Neural progenitor cell (in vitro differentiated cells): ENCODE results near the gene C12orf57. TPM values are rescaled to one million over a fixed set of nuclear protein-coding genes. Genes with fewer than 3 reads are reported as not detected.
A peak's percentile ranks its signal among the peaks of the same experiment; 100 is the strongest.

Experiments used
- DNase-seq: peaks from one replicate; pipeline ENCODE4 v3.0.0-alpha.2; 2016; ENCODE audit warnings: low spot score
- H2AFZ ChIP-seq: fragments of 200-600 bp; sonication (generic); replicated peaks from 2 replicates; pipeline ENCODE4 v1.6.1; 2016; ENCODE audit warnings: antibody characterized with exemption
- H3F3A ChIP-seq: fragments of 200-600 bp; sonication (generic); 2 replicates; pipeline ENCODE4 v1.6.1; 2016; ENCODE audit warnings: antibody characterized with exemption, low read depth
- H3K27ac ChIP-seq: fragments of 200-600 bp; sonication (generic); 2 replicates; pipeline ENCODE4 v1.5.1; 2016; ENCODE audit warnings: mild to moderate bottlenecking
- H3K27me3 ChIP-seq: fragments of 200-600 bp; sonication (generic); 2 replicates; pipeline ENCODE4 v1.6.1; 2016; ENCODE audit warnings: mild to moderate bottlenecking, moderate library complexity
- H3K36me3 ChIP-seq: fragments of 200-600 bp; sonication (generic); 2 replicates; pipeline ENCODE4 v1.5.1; 2016
- H3K4me1 ChIP-seq: fragments of 200-600 bp; sonication (generic); 2 replicates; pipeline ENCODE4 v1.6.1; 2016; ENCODE audit warnings: mixed run types
- H3K4me2 ChIP-seq: fragments of 200-600 bp; sonication (generic); 2 replicates; pipeline ENCODE4 v1.6.1; 2016
- H3K4me3 ChIP-seq: fragments of 200-600 bp; sonication (generic); 2 replicates; pipeline ENCODE4 v1.5.1; 2016
- H3K79me2 ChIP-seq: fragments of 200-600 bp; sonication (generic); 2 replicates; pipeline ENCODE4 v1.6.1; 2016; ENCODE audit warnings: low read depth
- H3K9ac ChIP-seq: fragments of 200-600 bp; sonication (generic); 2 replicates; pipeline ENCODE4 v1.6.1; 2016
- H3K9me3 ChIP-seq: fragments of 200-600 bp; sonication (generic); 2 replicates; pipeline ENCODE4 v1.5.1; 2016; ENCODE audit warnings: low read depth
- H4K20me1 ChIP-seq: fragments of 200-600 bp; sonication (generic); 2 replicates; pipeline ENCODE4 v1.6.1; 2016; ENCODE audit warnings: low read depth
- H3K27ac Mint-ChIP-seq: 3 replicates; pipeline ENCODE4 v1.8.0; 2021; ENCODE audit warnings: mixed read lengths
- H3K27me3 Mint-ChIP-seq: 2 replicates; pipeline ENCODE4 v1.8.0; 2022; ENCODE audit warnings: low read depth, mild to moderate bottlenecking, inconsistent platforms, moderate library complexity, mixed read lengths; ENCODE audit not compliant: insufficient read depth
- H3K36me3 Mint-ChIP-seq: 3 replicates; pipeline ENCODE4 v1.8.0; 2021; ENCODE audit warnings: mixed read lengths
- H3K4me1 Mint-ChIP-seq: 3 replicates; pipeline ENCODE4 v1.8.0; 2021; ENCODE audit warnings: mixed read lengths
- H3K4me3 Mint-ChIP-seq: 3 replicates; pipeline ENCODE4 v1.8.0; 2021; ENCODE audit warnings: mild to moderate bottlenecking, moderate library complexity, mixed read lengths
- H3K9me3 Mint-ChIP-seq: 3 replicates; pipeline ENCODE4 v1.8.0; 2020; ENCODE audit warnings: mixed read lengths
- EZH2 ChIP-seq: fragments of 200-600 bp; sonication (generic); IDR thresholded peaks from 2 replicates; pipeline ENCODE4 v1.6.1; 2017; ENCODE audit warnings: antibody characterized with exemption, mild to moderate bottlenecking, moderate library complexity
- EZH2phosphoT487 ChIP-seq: fragments of 200-600 bp; sonication (generic); IDR thresholded peaks from 2 replicates; pipeline ENCODE4 v1.6.1; 2017; ENCODE audit warnings: antibody characterized with exemption
- total RNA-seq: library from RNA; depleted of rRNA; stranded (reverse); fragments of >200 nt; gene quantifications from 2 replicates; pipeline ENCODE4 v1.2.3, GENCODE V29; 2015; ENCODE audit warnings: low replicate concordance
- TF ChIP-seq, protein P1 (sequence below): fragments of 200-600 bp; sonication (generic); IDR thresholded peaks from 2 replicates; pipeline ENCODE4 v1.5.1; 2017; ENCODE audit warnings: antibody characterized with exemption, mild to moderate bottlenecking

The C12orf57 gene
- total RNA-seq, 1 donor from 2014 or later = 314 TPM

DNA sequence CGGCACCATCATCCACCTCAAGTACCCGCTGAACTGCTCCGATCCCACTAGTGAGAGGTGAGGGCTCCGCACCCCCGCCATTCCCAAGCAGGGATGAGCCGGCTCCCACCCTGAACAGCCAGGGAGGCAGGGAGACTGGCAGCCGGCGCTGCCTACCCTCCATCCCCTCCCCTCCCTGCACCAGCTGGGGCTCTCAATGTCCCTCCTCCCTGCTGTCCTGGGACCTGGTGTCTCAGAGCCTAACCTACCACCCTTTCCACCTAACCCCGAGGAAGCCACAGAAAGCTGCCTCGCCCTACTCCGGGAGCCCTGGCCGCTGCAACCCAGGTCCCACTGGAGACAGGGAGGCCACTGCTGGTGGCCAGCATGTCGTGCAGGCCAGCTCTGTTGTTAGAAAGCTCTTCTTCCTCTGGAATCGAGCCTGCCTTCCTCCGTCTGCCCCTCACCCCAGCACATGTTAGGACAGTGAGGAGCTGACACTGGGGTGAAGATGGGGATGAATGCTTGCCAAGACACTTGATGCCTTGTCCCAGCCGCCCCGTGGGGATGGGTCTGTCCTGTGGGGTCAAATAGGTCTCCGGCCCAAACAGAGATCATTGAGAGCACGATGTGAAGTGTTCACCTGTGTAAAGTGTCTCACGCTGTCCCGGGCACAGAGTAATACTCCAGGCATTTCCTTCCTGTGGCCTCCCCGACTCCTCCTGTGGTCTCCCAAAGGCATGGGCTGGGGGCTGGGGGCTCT lies 8.5 kb downstream of the C12orf57 start:
- Mint-ChIP-seq H3K4me3 (no peak overlapping the region), H3K27ac (peak overlapping the region; percentile 78)
- H2AFZ ChIP-seq = no peak overlapping the region

DNA sequence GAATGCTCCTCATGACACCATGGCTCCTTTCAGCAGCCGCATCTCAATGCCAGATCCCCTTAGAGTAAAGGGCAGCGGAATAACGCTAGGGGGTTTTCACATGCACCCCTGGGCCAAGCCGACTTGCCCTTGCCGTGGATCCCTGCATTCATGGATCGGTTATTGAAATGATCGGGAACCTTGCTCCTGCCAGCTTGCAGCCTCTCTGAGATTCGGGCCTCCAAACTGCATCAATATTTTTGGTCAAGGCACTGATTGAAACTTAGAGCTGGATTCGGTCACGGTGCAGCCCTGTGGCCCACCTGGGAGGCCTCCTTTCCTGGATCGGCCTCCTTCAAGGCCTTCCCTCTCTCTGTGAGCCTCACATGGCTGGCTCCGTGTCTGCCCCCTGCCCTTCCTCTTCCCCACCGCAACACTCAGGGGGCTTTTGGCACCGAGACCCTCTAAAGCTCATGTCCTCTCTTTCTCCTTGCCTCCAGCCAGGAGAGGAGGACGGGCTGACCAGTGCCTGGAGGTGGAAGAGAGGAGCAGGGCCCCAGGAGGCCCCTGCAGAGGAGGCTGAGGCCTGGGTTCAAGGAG lies 9.1 kb downstream of the C12orf57 start:
- H3K9ac ChIP-seq = no peak overlapping the region
- no peak overlapping the region for H3K27ac ChIP-seq
- H4K20me1 ChIP-seq = no peaks in the 10 kb centered on the region
- H3K4me2 ChIP-seq = no peak overlapping the region
- H3K79me2 ChIP-seq = no peaks in the 10 kb centered on the region
- H2AFZ ChIP-seq = no peak overlapping the region
- no peaks in the 10 kb centered on the region for H3K9me3 Mint-ChIP-seq
- no peaks in the 10 kb centered on the region for H3K9me3 ChIP-seq
- H3K4me3 Mint-ChIP-seq = no peak overlapping the region
- DNase-seq = no peak
- H3K4me3 ChIP-seq = no peak overlapping the region
- peaks cover 26% of the 10 kb centered on the region for H3K4me1 Mint-ChIP-seq
- peaks cover 5% of the 10 kb centered on the region for H3K27me3 Mint-ChIP-seq
- no peaks in the 10 kb centered on the region for H3K27me3 ChIP-seq
- H3K36me3 ChIP-seq = no peaks in the 10 kb centered on the region
- no peaks in the 10 kb centered on the region for H3K4me1 ChIP-seq
- no peaks in the 10 kb centered on the region for H3F3A ChIP-seq
- peaks cover 2% of the 10 kb centered on the region for H3K36me3 Mint-ChIP-seq
- TF ChIP-seq EZH2 = no peak
- TF ChIP-seq EZH2phosphoT487 = no peak
- TF ChIP-seq, protein P1, sequence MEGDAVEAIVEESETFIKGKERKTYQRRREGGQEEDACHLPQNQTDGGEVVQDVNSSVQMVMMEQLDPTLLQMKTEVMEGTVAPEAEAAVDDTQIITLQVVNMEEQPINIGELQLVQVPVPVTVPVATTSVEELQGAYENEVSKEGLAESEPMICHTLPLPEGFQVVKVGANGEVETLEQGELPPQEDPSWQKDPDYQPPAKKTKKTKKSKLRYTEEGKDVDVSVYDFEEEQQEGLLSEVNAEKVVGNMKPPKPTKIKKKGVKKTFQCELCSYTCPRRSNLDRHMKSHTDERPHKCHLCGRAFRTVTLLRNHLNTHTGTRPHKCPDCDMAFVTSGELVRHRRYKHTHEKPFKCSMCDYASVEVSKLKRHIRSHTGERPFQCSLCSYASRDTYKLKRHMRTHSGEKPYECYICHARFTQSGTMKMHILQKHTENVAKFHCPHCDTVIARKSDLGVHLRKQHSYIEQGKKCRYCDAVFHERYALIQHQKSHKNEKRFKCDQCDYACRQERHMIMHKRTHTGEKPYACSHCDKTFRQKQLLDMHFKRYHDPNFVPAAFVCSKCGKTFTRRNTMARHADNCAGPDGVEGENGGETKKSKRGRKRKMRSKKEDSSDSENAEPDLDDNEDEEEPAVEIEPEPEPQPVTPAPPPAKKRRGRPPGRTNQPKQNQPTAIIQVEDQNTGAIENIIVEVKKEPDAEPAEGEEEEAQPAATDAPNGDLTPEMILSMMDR = no peak
- H3K27ac Mint-ChIP-seq = peak overlapping the region; percentile 60

More for the DNA sequence above, 8.5 kb downstream of the C12orf57 start:
- Mint-ChIP-seq H3K27me3 (peaks cover 5% of the 10 kb centered on the region), H3K36me3 (peaks cover 2% of the 10 kb centered on the region), H3K9me3 (no peaks in the 10 kb centered on the region), H3K4me1 (peaks cover 26% of the 10 kb centered on the region)
- Histone ChIP-seq H3K4me1 (no peaks in the 10 kb centered on the region), H3F3A (peaks cover under 1% of the 10 kb centered on the region), H3K4me2 (no peak overlapping the region), H4K20me1 (no peaks in the 10 kb centered on the region), H3K27me3 (no peaks in the 10 kb centered on the region), H3K4me3 (no peak overlapping the region), H3K27ac (no peak overlapping the region), H3K9ac (no peak overlapping the region), H3K79me2 (no peaks in the 10 kb centered on the region), H3K36me3 (no peaks in the 10 kb centered on the region), H3K9me3 (no peaks in the 10 kb centered on the region)
- TF ChIP-seq EZH2 (no peak), EZH2phosphoT487 (no peak)
- TF ChIP-seq, protein P1 = no peak
- DNase-seq = no peak

DNA sequence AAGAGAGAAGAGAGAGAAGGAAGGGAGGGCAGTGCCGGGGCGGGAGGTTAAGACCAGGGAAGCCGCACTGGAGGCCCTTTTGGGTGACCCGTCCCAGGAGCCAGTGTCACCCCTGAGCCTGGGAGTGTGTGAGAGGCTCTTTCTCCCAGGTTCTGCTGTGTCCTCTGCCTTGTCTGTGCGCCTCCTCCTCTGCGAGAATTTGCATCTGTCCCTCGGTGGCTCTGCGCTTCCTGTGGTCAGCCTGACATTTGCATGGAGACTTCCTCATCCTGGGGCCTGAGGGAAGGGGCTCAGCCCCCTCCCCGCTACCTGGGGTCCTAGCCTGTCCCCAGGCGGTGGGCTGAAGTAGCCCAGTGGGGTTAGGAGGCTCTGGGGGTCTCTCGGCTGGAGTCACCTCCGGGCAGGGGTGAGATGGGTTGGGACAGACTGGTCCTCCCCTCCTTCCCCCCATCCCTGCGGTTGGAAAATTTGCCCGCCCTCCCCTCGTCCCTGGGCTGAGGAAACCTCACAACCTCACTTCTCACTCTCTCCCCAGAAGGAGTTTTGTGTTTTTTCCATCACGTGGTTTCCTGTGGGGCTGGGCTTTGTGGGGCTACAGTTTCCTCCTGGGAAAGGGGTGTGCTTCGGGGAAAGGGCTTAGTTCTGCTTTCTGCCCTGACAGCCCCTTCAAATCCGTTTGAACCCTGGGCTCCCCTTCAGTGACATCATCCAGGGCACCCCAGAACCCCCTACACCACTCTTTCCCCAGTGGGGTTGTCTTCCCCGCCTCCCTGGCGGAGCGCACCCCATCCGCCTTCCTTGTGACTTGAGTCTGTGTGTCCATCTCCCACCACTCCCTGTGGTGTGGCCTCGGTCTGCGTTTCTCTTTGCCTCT lies 9.9 kb downstream of the C12orf57 start:
- Mint-ChIP-seq H3K4me1 (peaks cover 26% of the 10 kb centered on the region), H3K27ac (peak overlapping the region; percentile 96), H3K4me3 (peak overlapping the region; percentile 67), H3K36me3 (peaks cover 2% of the 10 kb centered on the region), H3K27me3 (peaks cover 9% of the 10 kb centered on the region), H3K9me3 (no peaks in the 10 kb centered on the region)
- H3K36me3 ChIP-seq = no peaks in the 10 kb centered on the region
- no peak for DNase-seq
- no peaks in the 10 kb centered on the region for H4K20me1 ChIP-seq
- H3K27me3 ChIP-seq = no peaks in the 10 kb centered on the region
- no peak overlapping the region for H3K9ac ChIP-seq
- no peaks in the 10 kb centered on the region for H3K4me1 ChIP-seq
- no peak overlapping the region for H3K4me2 ChIP-seq
- no peak overlapping the region for H3K4me3 ChIP-seq
- no peaks in the 10 kb centered on the region for H3K79me2 ChIP-seq
- H3F3A ChIP-seq = no peaks in the 10 kb centered on the region
- no peak overlapping the region for H3K27ac ChIP-seq
- H3K9me3 ChIP-seq = no peaks in the 10 kb centered on the region
- no peak overlapping the region for H2AFZ ChIP-seq
- TF ChIP-seq EZH2phosphoT487 = no peak
- TF ChIP-seq EZH2 = no peak
- TF ChIP-seq, protein P1 = no peak
